Measurements from ENCODE around the gene DYNC1I1.

DYNC1I1 gene

DNA sequence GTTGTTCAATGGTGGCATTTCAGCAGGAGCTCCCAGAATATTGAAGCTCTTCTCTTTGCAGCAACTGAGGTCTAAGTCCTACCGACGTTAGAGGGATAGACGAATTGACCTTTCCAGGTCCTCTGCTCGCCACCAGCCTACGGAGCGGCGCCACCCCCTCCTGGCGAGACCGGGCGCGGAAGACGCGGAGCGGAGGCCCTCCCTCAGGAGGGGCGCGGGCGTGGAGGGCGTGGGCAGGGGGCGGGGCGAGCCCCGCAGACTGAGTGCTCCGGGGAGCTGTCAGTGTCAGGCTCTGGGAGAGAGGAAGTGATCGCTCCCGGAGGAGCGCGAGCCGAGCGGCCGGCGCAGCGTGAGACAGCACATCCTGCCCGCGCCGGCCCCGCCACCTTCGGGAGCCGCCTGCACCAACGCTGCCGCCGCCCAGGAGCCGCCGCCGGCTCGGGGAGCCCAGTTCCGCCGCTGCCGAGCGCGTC, at the start of gene DYNC1I1:
DYNC1I1 (plus strand) TSS at position 257 of the 473 bp plus-strand sequence. CDS start 32,176 bp downstream, outside the sequence.
- H3K27me3 ChIP-seq (ENCODE audit: insufficient read depth, low read length): peaks cover 45% of the 10 kb centered on the region
- H3K4me3 ChIP-seq (ENCODE audit: low read length): peak within 1 kb of the TSS; percentile 45
- peaks cover 8% of the 10 kb centered on the region for H3K4me1 ChIP-seq (ENCODE audit: insufficient read depth, low read length)
- H3K9me3 ChIP-seq (ENCODE audit: low read length): no peaks in the 10 kb centered on the region
- H3K36me3 ChIP-seq (ENCODE audit: insufficient read depth, low read length): no peaks in the 10 kb centered on the region
- peak within 1 kb of the TSS; percentile 82 for H2AFZ ChIP-seq (ENCODE audit: low read depth, low read length)

GRCh38 chr7:95723583-95724180, 48.7 kb upstream of the DYNC1I1 start:
- Histone ChIP-seq H3K27me3 (ENCODE audit: insufficient read depth, low read length) (peaks cover 2% of the 10 kb centered on the region), H3K4me1 (ENCODE audit: insufficient read depth, low read length) (peaks cover 8% of the 10 kb centered on the region), H3K4me3 (ENCODE audit: low read length) (no peak overlapping the region), H3K36me3 (ENCODE audit: insufficient read depth, low read length) (no peaks in the 10 kb centered on the region), H2AFZ (ENCODE audit: low read depth, low read length) (no peak overlapping the region), H3K9me3 (ENCODE audit: low read length) (no peaks in the 10 kb centered on the region)

DNA sequence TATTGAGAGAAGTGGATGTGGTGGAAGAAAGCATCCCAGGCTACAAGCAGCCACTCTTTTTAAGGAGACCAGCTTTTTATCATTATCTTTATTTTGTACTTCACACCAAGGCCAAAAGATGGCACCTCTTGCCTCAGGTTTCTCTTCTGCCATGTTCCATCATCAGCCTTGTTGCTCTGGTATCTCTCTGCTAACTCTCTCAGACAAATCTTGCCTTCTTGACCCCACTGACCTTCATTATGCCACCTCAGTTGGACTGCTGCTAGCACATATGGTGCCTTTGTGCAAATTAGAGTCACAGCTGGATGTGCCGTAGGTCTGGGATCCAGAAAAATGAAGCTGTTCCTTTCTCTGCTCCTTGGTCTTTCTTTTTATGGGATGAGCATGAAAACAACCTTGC, 47.1 kb upstream of the DYNC1I1 start:
- no peak overlapping the region for H2AFZ ChIP-seq (ENCODE audit: low read depth, low read length)
- H3K4me3 ChIP-seq (ENCODE audit: low read length): no peak overlapping the region
- H3K9me3 ChIP-seq (ENCODE audit: low read length): no peaks in the 10 kb centered on the region
- peaks cover 2% of the 10 kb centered on the region for H3K27me3 ChIP-seq (ENCODE audit: insufficient read depth, low read length)
- H3K4me1 ChIP-seq (ENCODE audit: insufficient read depth, low read length): peaks cover 8% of the 10 kb centered on the region
- H3K36me3 ChIP-seq (ENCODE audit: insufficient read depth, low read length): no peaks in the 10 kb centered on the region

- Histone ChIP-seq H3K9me3 (ENCODE audit: low read length) (no peaks in the 10 kb centered on the region), H2AFZ (ENCODE audit: low read depth, low read length) (no peak overlapping the region), H3K4me1 (ENCODE audit: insufficient read depth, low read length) (peaks cover 3% of the 10 kb centered on the region), H3K4me3 (ENCODE audit: low read length) (no peak overlapping the region), H3K27me3 (ENCODE audit: insufficient read depth, low read length) (no peaks in the 10 kb centered on the region), H3K36me3 (ENCODE audit: insufficient read depth, low read length) (no peaks in the 10 kb centered on the region)
Measured at GRCh38 chr7:95730493-95731280, 41.7 kb upstream of the DYNC1I1 start.

- Histone ChIP-seq H3K4me1 (ENCODE audit: insufficient read depth, low read length) (no peaks in the 10 kb centered on the region), H3K9me3 (ENCODE audit: low read length) (no peaks in the 10 kb centered on the region), H3K4me3 (ENCODE audit: low read length) (no peak overlapping the region), H3K27me3 (ENCODE audit: insufficient read depth, low read length) (no peaks in the 10 kb centered on the region), H2AFZ (ENCODE audit: low read depth, low read length) (no peak overlapping the region), H3K36me3 (ENCODE audit: insufficient read depth, low read length) (no peaks in the 10 kb centered on the region)
Measured at GRCh38 chr7:95736635-95737034, 35.7 kb upstream of the DYNC1I1 start.

DNA sequence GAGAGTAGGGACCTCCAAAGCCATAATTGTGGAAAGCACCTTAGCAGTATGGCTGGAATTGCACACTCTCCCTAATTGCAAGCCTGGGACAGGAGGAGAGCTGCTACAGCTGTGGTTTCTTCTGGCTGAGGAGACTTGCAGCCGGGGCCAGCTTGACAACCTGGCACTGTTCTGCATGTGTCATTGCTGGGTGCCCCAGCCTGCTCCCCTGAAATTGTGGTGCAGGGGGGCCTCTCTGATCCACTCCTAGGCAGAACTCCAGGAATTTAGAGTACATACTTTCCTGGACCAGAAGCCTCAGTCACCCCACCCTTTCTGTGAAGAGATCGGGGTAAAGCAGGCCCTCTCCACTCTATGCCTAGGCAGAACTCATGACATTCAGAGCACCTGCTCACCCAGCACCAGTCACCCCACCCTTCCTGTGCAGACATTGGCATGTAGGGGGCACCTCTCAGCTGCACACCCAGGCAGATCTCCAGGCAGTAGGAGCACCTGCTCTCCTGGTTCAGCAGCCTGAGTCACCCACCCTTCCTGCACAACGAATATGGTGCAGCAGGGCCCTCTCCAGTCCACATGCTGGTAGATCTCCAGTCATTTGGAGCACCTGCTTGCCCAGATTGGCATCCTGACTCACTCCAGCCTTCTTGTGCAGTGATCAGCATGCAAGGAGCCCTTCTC, 34.4 kb upstream of the DYNC1I1 start:
- Histone ChIP-seq H3K4me3 (ENCODE audit: low read length) (no peak overlapping the region), H3K27me3 (ENCODE audit: insufficient read depth, low read length) (no peaks in the 10 kb centered on the region), H3K36me3 (ENCODE audit: insufficient read depth, low read length) (no peaks in the 10 kb centered on the region), H2AFZ (ENCODE audit: low read depth, low read length) (no peak overlapping the region), H3K4me1 (ENCODE audit: insufficient read depth, low read length) (no peaks in the 10 kb centered on the region), H3K9me3 (ENCODE audit: low read length) (no peaks in the 10 kb centered on the region)

GRCh38 chr7:95749044-95749443, 23.3 kb upstream of the DYNC1I1 start:
- no peaks in the 10 kb centered on the region for H3K4me1 ChIP-seq (ENCODE audit: insufficient read depth, low read length)
- H3K27me3 ChIP-seq (ENCODE audit: insufficient read depth, low read length): no peaks in the 10 kb centered on the region
- H3K36me3 ChIP-seq (ENCODE audit: insufficient read depth, low read length): no peaks in the 10 kb centered on the region
- no peak overlapping the region for H3K4me3 ChIP-seq (ENCODE audit: low read length)
- H3K9me3 ChIP-seq (ENCODE audit: low read length): no peaks in the 10 kb centered on the region
- no peak overlapping the region for H2AFZ ChIP-seq (ENCODE audit: low read depth, low read length)

DNA sequence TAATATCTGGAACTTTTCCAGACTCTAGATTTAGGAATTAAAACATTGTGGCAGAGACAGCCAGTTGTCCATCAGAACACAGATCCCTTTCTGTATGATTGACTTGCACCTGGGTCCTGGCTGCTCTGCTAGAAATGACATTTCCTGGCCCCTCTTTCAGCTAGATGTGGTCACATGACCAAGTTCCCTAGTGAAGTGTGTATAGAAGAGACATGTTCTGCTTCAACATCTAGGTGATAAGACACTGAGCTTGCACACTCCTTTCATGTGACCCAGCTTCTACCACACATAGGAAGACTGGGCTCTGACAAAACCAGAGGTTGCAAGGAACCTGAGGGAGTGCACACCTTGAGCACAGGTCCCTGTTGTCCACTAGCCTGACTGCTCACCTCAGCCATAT, 22.8 kb upstream of the DYNC1I1 start:
- Histone ChIP-seq H2AFZ (ENCODE audit: low read depth, low read length) (no peak overlapping the region), H3K4me1 (ENCODE audit: insufficient read depth, low read length) (no peaks in the 10 kb centered on the region), H3K9me3 (ENCODE audit: low read length) (no peaks in the 10 kb centered on the region), H3K36me3 (ENCODE audit: insufficient read depth, low read length) (no peaks in the 10 kb centered on the region), H3K4me3 (ENCODE audit: low read length) (no peak overlapping the region), H3K27me3 (ENCODE audit: insufficient read depth, low read length) (no peaks in the 10 kb centered on the region)

DNA sequence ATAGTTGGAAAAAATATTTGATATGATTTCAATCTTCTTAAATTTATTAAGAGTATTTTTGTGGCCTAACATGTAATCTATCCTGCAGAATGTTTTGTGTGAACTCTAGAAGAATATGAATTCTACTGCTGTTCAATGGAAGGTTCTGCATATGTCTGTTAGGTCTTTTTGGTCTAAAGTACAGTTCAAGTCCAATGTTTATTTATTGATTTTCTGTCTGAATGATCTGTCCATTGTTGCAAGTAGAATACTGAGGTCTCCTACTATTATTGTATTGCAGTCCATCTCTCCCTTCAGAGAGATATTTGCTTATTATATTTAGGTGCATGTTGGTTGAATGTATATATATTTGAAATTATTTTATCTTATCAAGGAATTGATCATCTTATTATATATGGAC, 18.9 kb upstream of the DYNC1I1 start:
- no peaks in the 10 kb centered on the region for H3K36me3 ChIP-seq (ENCODE audit: insufficient read depth, low read length)
- H3K27me3 ChIP-seq (ENCODE audit: insufficient read depth, low read length): peaks cover 2% of the 10 kb centered on the region
- H3K9me3 ChIP-seq (ENCODE audit: low read length): no peaks in the 10 kb centered on the region
- no peak overlapping the region for H2AFZ ChIP-seq (ENCODE audit: low read depth, low read length)
- H3K4me1 ChIP-seq (ENCODE audit: insufficient read depth, low read length): no peaks in the 10 kb centered on the region
- H3K4me3 ChIP-seq (ENCODE audit: low read length): no peak overlapping the region

DNA sequence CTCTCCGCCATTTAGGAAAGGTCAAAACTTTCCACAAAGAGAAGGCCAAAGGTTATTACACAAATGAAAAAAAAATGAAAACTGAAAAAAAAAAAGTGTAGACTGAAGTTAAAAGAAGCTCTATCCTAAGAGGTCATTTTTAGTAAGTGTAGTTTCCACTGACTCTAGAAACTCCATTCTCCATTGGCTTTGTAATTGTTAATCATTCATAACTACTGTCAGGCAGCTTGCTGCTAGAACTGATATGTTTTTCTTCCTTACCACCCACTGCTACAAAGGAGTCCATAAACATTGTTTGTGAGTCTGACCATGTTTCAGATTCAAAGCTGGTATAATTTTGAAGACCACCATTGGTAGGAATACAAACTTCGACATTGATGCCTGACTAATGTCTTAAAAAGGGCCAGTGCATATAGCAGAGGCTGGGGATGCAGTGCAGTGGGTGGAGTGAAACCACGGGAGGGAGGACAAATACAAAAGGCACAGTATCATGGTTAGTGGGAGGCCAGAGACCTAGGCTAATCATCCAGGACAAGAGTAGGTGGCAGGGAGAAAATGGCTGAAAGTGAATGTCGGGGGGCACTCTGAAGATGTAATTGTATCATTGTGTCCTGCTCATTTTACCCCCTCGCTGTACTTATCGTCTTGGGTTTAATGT, 16.9 kb upstream of the DYNC1I1 start:
- H3K9me3 ChIP-seq (ENCODE audit: low read length): no peaks in the 10 kb centered on the region
- H3K36me3 ChIP-seq (ENCODE audit: insufficient read depth, low read length): no peaks in the 10 kb centered on the region
- no peak overlapping the region for H2AFZ ChIP-seq (ENCODE audit: low read depth, low read length)
- H3K4me1 ChIP-seq (ENCODE audit: insufficient read depth, low read length): no peaks in the 10 kb centered on the region
- H3K27me3 ChIP-seq (ENCODE audit: insufficient read depth, low read length): peaks cover 8% of the 10 kb centered on the region
- no peak overlapping the region for H3K4me3 ChIP-seq (ENCODE audit: low read length)

GRCh38 chr7:95758187-95758586, 14.2 kb upstream of the DYNC1I1 start:
- H3K4me3 ChIP-seq (ENCODE audit: low read length): no peak overlapping the region
- H3K9me3 ChIP-seq (ENCODE audit: low read length): no peaks in the 10 kb centered on the region
- peaks cover 8% of the 10 kb centered on the region for H3K27me3 ChIP-seq (ENCODE audit: insufficient read depth, low read length)
- H3K4me1 ChIP-seq (ENCODE audit: insufficient read depth, low read length): no peaks in the 10 kb centered on the region
- no peaks in the 10 kb centered on the region for H3K36me3 ChIP-seq (ENCODE audit: insufficient read depth, low read length)
- no peak overlapping the region for H2AFZ ChIP-seq (ENCODE audit: low read depth, low read length)

DNA sequence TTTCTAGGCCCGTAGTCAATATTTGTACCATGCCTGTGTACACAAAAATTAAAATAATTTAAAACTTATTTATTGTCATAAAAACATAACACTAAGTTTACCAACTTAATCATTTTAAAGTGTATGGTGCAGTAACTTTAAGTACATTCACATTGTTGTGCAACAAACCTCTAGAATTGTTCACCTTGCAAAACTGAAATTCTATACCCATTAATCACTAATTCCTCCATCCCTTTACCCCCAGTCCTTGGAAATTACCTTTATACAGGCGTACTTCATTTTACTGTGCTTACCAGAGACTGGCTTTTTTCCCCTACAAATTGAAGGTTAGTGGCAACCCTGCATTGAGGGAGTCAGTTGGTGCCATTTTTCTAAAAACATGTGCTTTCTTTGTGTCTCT, 6.3 kb upstream of the DYNC1I1 start:
- no peak overlapping the region for H2AFZ ChIP-seq (ENCODE audit: low read depth, low read length)
- no peaks in the 10 kb centered on the region for H3K4me1 ChIP-seq (ENCODE audit: insufficient read depth, low read length)
- H3K27me3 ChIP-seq (ENCODE audit: insufficient read depth, low read length): peaks cover 5% of the 10 kb centered on the region
- no peaks in the 10 kb centered on the region for H3K9me3 ChIP-seq (ENCODE audit: low read length)
- no peak overlapping the region for H3K4me3 ChIP-seq (ENCODE audit: low read length)
- no peaks in the 10 kb centered on the region for H3K36me3 ChIP-seq (ENCODE audit: insufficient read depth, low read length)

- Histone ChIP-seq H2AFZ (ENCODE audit: low read depth, low read length) (no peak overlapping the region), H3K4me3 (ENCODE audit: low read length) (no peak overlapping the region), H3K27me3 (ENCODE audit: insufficient read depth, low read length) (peaks cover 11% of the 10 kb centered on the region), H3K36me3 (ENCODE audit: insufficient read depth, low read length) (no peaks in the 10 kb centered on the region), H3K9me3 (ENCODE audit: low read length) (no peaks in the 10 kb centered on the region), H3K4me1 (ENCODE audit: insufficient read depth, low read length) (no peaks in the 10 kb centered on the region)
Measured at GRCh38 chr7:95766657-95767056, 5.7 kb upstream of the DYNC1I1 start.
